GM23248 (cell line): ENCODE data around the gene KIF27.
"Not testable (repeated sequence)": the region's sequence is repeated elsewhere in the genome, so short reads cannot be mapped to it uniquely, and the experiment has no call there.

ENCODE experiments used
- EZH2 ChIP-seq: fragments of 200-600 bp; sonication (generic); IDR thresholded peaks from 2 replicates; pipeline ENCODE4 v1.6.1; 2018; ENCODE audit warnings: antibody characterized with exemption, mild to moderate bottlenecking; ENCODE audit not compliant: insufficient read depth, poor library complexity, severe bottlenecking
- EZH2phosphoT487 ChIP-seq: fragments of 200-600 bp; sonication (generic); IDR thresholded peaks from 2 replicates; pipeline ENCODE4 v1.6.1; 2018; ENCODE audit warnings: antibody characterized with exemption, moderate library complexity, mild to moderate bottlenecking, low read depth; ENCODE audit not compliant: insufficient read depth

DNA sequence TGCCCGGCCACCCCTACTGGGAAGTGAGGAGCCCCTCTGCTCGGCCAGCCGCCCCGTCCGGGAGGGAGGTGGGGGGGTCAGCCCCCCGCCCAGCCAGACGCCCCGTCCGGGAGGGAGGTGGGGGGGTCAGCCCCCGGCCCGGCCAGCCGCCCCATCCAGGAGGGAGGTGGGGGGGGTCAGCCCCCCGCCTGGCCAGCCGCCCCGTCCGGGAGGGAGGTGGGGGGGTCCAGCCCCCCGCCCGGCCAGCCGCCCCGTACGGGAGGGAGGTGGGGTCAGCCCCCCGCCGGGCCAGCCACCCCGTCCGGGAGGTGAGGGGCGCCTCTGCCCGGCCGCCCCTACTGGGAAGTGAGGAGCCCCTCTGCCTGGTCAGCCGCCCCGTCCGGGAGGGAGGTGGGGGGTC, 116.8 kb downstream of the KIF27 start:
- not testable (repeated sequence) for TF ChIP-seq EZH2phosphoT487, EZH2
